Fibroblast of pulmonary artery (primary cell): ENCODE measurements around the gene MARCO.

Source experiments
- DNase-seq: peaks from one replicate; pipeline ENCODE4 v3.0.0-alpha.2; 2010; ENCODE audit warnings: low read depth
- H3K4me3 ChIP-seq: replicated peaks from 2 replicates; pipeline ENCODE4 v1.5.1; 2011; ENCODE audit warnings: low read depth, mild to moderate bottlenecking, control low read depth, low read length, moderate library complexity
- CTCF ChIP-seq: IDR thresholded peaks from 2 replicates; pipeline ENCODE4 v1.5.1; 2011; ENCODE audit warnings: mild to moderate bottlenecking, control low read depth, low read length, inconsistent platforms; ENCODE audit errors: missing control alignments

Gene MARCO

GRCh38 chr2:119012345-119013301 is 70.6 kb downstream of the MARCO start:
- DNase-seq = no peak
- TF ChIP-seq CTCF = no peak
- no peak overlapping the region for H3K4me3 ChIP-seq

- no peak for DNase-seq
- no peak for TF ChIP-seq CTCF
- no peak overlapping the region for H3K4me3 ChIP-seq
Observed at GRCh38 chr2:119013671-119014070, 71.7 kb downstream of the MARCO start.

- TF ChIP-seq CTCF = no peak
- no peak for DNase-seq
- no peak overlapping the region for H3K4me3 ChIP-seq
Observed at GRCh38 chr2:119015845-119016244, 73.9 kb downstream of the MARCO start.

- H3K4me3 ChIP-seq = no peak overlapping the region
- TF ChIP-seq CTCF = no peak
- no peak for DNase-seq
Observed at GRCh38 chr2:119019521-119019920, 77.5 kb downstream of the MARCO start.

GRCh38 chr2:119022678-119023077 is 80.7 kb downstream of the MARCO start:
- H3K4me3 ChIP-seq = no peak overlapping the region
- TF ChIP-seq CTCF = no peak
- DNase-seq = no peak

GRCh38 chr2:119023534-119023933 is 81.5 kb downstream of the MARCO start:
- H3K4me3 ChIP-seq = no peak overlapping the region
- no peak for TF ChIP-seq CTCF
- DNase-seq = no peak

- no peak overlapping the region for H3K4me3 ChIP-seq
- no peak for DNase-seq
- TF ChIP-seq CTCF = no peak
Observed at GRCh38 chr2:119024152-119024551, 82.2 kb downstream of the MARCO start.
